Neuronal stem cell (in vitro differentiated cells): Measurements from ENCODE around the gene PTMA.

Experiments
- DNase-seq: peaks from one replicate; pipeline ENCODE4 v3.0.0-alpha.2; 2013; ENCODE audit warnings: low spot score
- H2AFZ ChIP-seq: one replicate; pipeline ENCODE4 v1.6.1; 2013; ENCODE audit warnings: mild to moderate bottlenecking, low read length, inconsistent platforms
- H2AK5ac ChIP-seq: 2 replicates; pipeline ENCODE4 v1.6.1; 2013; ENCODE audit warnings: low read depth, mild to moderate bottlenecking, inconsistent platforms, low read length, moderate library complexity, mixed read lengths
- H2BK120ac ChIP-seq: 2 replicates; pipeline ENCODE4 v1.6.1; 2013; ENCODE audit warnings: low read depth, mild to moderate bottlenecking, inconsistent platforms, low read length, moderate library complexity, mixed read lengths
- H2BK12ac ChIP-seq: one replicate; pipeline ENCODE4 v1.6.1; 2013; ENCODE audit warnings: low read length, inconsistent platforms
- H2BK15ac ChIP-seq: 2 replicates; pipeline ENCODE4 v1.6.1; 2013; ENCODE audit warnings: mild to moderate bottlenecking, low read length, inconsistent platforms, mixed read lengths
- H2BK5ac ChIP-seq: one replicate; pipeline ENCODE4 v1.6.1; 2013; ENCODE audit warnings: inconsistent platforms, mild to moderate bottlenecking, low read length, moderate library complexity
- H3K14ac ChIP-seq: one replicate; pipeline ENCODE4 v1.6.1; 2013; ENCODE audit warnings: low read length, inconsistent platforms
- H3K18ac ChIP-seq: 2 replicates; pipeline ENCODE4 v1.6.1; 2013; ENCODE audit warnings: low read length, inconsistent platforms
- H3K23ac ChIP-seq: 2 replicates; pipeline ENCODE4 v1.6.1; 2013; ENCODE audit warnings: low read depth, mild to moderate bottlenecking, mixed read lengths, low read length, inconsistent platforms; ENCODE audit not compliant: poor library complexity
- H3K27ac ChIP-seq: replicated peaks from 3 replicates; pipeline ENCODE4 v1.5.1; 2013; ENCODE audit warnings: low read length, inconsistent platforms
- H3K27me3 ChIP-seq, 3 experiments: 2 replicates each; pipeline ENCODE4 v1.6.1; 2013; ENCODE audit warnings: low read length in 3 of 3, mild to moderate bottlenecking in 2 of 3, inconsistent platforms in 1 of 3, low read depth in 1 of 3, mixed read lengths in 1 of 3, moderate library complexity in 1 of 3; ENCODE audit not compliant: control insufficient read depth in 3 of 3, insufficient read depth in 3 of 3
- H3K36me3 ChIP-seq, 2 donors: replicated peaks in 1 of 2; 2 replicates each; pipeline ENCODE4 v1.6.1; 2013; ENCODE audit warnings: low read length in 2 of 2; ENCODE audit not compliant: control insufficient read depth in 2 of 2, insufficient read depth in 2 of 2
- H3K4ac ChIP-seq: 2 replicates; pipeline ENCODE4 v1.6.1; 2013; ENCODE audit warnings: inconsistent platforms, mild to moderate bottlenecking, low read length, moderate library complexity
- H3K4me1 ChIP-seq, 2 donors: 1 replicate in 1 of 2; 2 replicates in 1 of 2; pipeline ENCODE4 v1.6.1; 2013; ENCODE audit warnings: low read length in 2 of 2, low read depth in 1 of 2; ENCODE audit not compliant: control insufficient read depth in 2 of 2, insufficient read depth in 1 of 2
- H3K4me2 ChIP-seq: one replicate; pipeline ENCODE4 v1.6.1; 2013; ENCODE audit warnings: mild to moderate bottlenecking, low read length, inconsistent platforms; ENCODE audit not compliant: insufficient read depth, poor library complexity, severe bottlenecking
- H3K4me3 ChIP-seq, 2 donors: 2 replicates each; pipeline ENCODE4 v1.5.1; 2013; ENCODE audit warnings: low read length in 2 of 2, mild to moderate bottlenecking in 2 of 2, inconsistent platforms in 1 of 2, moderate library complexity in 1 of 2
- H3K79me1 ChIP-seq: one replicate; pipeline ENCODE4 v1.6.1; 2013; ENCODE audit warnings: low read depth, mild to moderate bottlenecking, inconsistent platforms, low read length, moderate library complexity
- H3K9ac ChIP-seq: one replicate; pipeline ENCODE4 v1.6.1; 2013; ENCODE audit warnings: mild to moderate bottlenecking, low read depth, low read length, inconsistent platforms; ENCODE audit not compliant: poor library complexity
- H3K9me3 ChIP-seq, 2 donors: replicated peaks in 1 of 2; 2 replicates each; pipeline versions ENCODE3 to v1.6.1; 2013; ENCODE audit warnings: low read length in 2 of 2, mild to moderate bottlenecking in 2 of 2, inconsistent platforms in 1 of 2, low read depth in 1 of 2, mixed read lengths in 1 of 2, moderate library complexity in 1 of 2; ENCODE audit not compliant: control insufficient read depth in 2 of 2, insufficient read depth in 1 of 2
- H4K8ac ChIP-seq: one replicate; pipeline ENCODE4 v1.6.1; 2013; ENCODE audit warnings: low read depth, mild to moderate bottlenecking, inconsistent platforms, low read length, moderate library complexity
- H4K91ac ChIP-seq: one replicate; pipeline ENCODE4 v1.6.1; 2013; ENCODE audit warnings: low read length, low read depth, mild to moderate bottlenecking, inconsistent platforms; ENCODE audit not compliant: poor library complexity
- WGBS, 2 donors: extraction: QIAGEN DNeasy Blood & Tissue Kit; methylation state at CpG; one replicate each; pipeline ENCODE4 v1.1.7; 2013; ENCODE audit warnings: missing lambda C conversion rate in 2 of 2, mixed read lengths in 1 of 2; ENCODE audit not compliant: insufficient read length in 2 of 2, insufficient replicate concordance in 1 of 2; ENCODE audit errors: extremely low coverage in 2 of 2; 5-methylcytosine and 5-hydroxymethylcytosine counted together

The PTMA gene

GRCh38 chr2:231662028-231662810, 46.1 kb upstream of the PTMA start:
- H2BK15ac ChIP-seq: peak overlapping the region; percentile 99
- H3K9me3 ChIP-seq: peaks cover 6 to 10% of the 10 kb centered on the region in 2 donors
- peak overlapping the region; percentile 98 for H3K18ac ChIP-seq
- peak overlapping the region; percentile 45 for H3K23ac ChIP-seq
- peak overlapping the region; percentile 99 for H4K8ac ChIP-seq
- peaks cover 0 to 9% (median 0%) of the 10 kb centered on the region in 3 experiments for H3K27me3 ChIP-seq
- WGBS, 2 donors: no CpG with 5 or more reads among the region's 87 CpGs
- H4K91ac ChIP-seq: peak overlapping the region; percentile 100
- H2AK5ac ChIP-seq: peak overlapping the region; percentile 95
- peak overlapping the region; percentile 58 for H3K27ac ChIP-seq
- H2BK12ac ChIP-seq: peak overlapping the region; percentile 33
- H3K14ac ChIP-seq: peak overlapping the region; percentile 49
- H3K4me2 ChIP-seq: peak overlapping the region; percentile 51
- H2BK5ac ChIP-seq: peak overlapping the region; percentile 87
- peak; percentile 94 for DNase-seq
- peaks cover 11 to 21% of the 10 kb centered on the region in 2 donors for H3K4me1 ChIP-seq
- H2AFZ ChIP-seq: no peak overlapping the region
- peaks cover 2% of the 10 kb centered on the region for H3K79me1 ChIP-seq
- peak overlapping the region; percentile 99 for H2BK120ac ChIP-seq
- H3K36me3 ChIP-seq: no peaks in the 10 kb centered on the region
- H3K9ac ChIP-seq: peak overlapping the region; percentile 61
- H3K4me3 ChIP-seq: peak overlapping the region in 1 of 2 donors; percentile 57
- H3K4ac ChIP-seq: peak overlapping the region; percentile 87

- Histone ChIP-seq H3K4me3 (no peak overlapping the region), H3K27me3 (peaks cover 0 to 9% (median 0%) of the 10 kb centered on the region in 3 experiments), H3K14ac (peak overlapping the region; percentile 49), H3K4me1 (peaks cover 11 to 24% of the 10 kb centered on the region in 2 donors), H3K18ac (peak overlapping the region; percentile 98), H2AK5ac (peak overlapping the region; percentile 95), H2BK5ac (peak overlapping the region; percentile 87), H4K8ac (peak overlapping the region; percentile 99), H3K36me3 (no peaks in the 10 kb centered on the region), H2BK120ac (peak overlapping the region; percentile 99), H2BK15ac (peak overlapping the region; percentile 99), H3K4me2 (no peak overlapping the region), H3K23ac (peak overlapping the region; percentile 45), H4K91ac (peak overlapping the region; percentile 100), H3K9me3 (peaks cover 6 to 10% of the 10 kb centered on the region in 2 donors), H3K9ac (no peak overlapping the region), H3K79me1 (peaks cover 2% of the 10 kb centered on the region), H3K27ac (peak overlapping the region; percentile 58), H2BK12ac (peak overlapping the region; percentile 82), H3K4ac (peak overlapping the region; percentile 87), H2AFZ (peak overlapping the region; percentile 12)
- DNase-seq: no peak
- no CpG with 5 or more reads among the region's 34 CpGs for WGBS, 2 donors
Measured at GRCh38 chr2:231662811-231663457, 45.4 kb upstream of the PTMA start.

DNA sequence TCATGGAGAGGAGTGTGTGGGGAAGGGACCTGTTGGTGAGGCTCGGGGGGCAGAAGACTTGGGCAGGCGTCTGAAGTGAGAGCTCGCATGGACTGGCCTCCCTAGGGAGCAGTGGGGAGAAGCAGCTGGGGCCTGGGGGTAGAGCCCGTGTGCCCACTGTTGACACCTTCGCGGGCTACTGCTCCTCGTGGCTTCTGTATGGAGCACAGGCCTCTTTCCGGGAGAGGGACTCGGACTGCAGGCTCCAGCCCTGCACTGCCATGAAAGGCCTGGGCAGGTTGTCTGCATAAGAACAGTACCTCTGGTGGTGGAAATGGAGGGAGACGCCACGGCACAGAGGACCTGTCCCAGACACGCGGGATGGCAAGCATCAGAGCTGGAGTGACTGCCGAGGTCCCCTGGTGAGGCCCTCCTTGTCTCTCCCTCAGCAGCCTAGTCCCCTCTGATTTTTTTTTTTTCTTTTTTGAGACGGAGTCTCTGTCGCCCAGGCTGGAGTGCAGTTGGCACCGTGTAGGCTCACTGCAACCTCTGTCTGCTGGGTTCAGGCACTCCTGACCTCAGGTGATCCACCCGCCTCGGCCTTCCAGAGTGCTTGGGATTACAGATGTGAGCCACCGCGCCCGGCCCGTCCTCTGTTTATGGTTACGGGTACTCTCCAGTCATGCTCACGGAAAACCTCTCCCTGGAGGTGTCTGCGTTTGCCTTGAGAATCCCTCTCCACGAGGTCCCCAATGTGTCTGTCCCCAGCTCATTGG, 44.7 kb upstream of the PTMA start:
- DNase-seq: no peak
- no peak overlapping the region for H4K91ac ChIP-seq
- peaks cover 0 to 9% (median 0%) of the 10 kb centered on the region in 3 experiments for H3K27me3 ChIP-seq
- peak overlapping the region; percentile 80 for H3K18ac ChIP-seq
- no peak overlapping the region for H3K27ac ChIP-seq
- no peak overlapping the region for H3K9ac ChIP-seq
- H2AFZ ChIP-seq: peak overlapping the region; percentile 12
- H2BK120ac ChIP-seq: peak overlapping the region; percentile 95
- H3K36me3 ChIP-seq: no peaks in the 10 kb centered on the region
- no CpG with 5 or more reads among the region's 27 CpGs for WGBS, 2 donors
- H3K9me3 ChIP-seq: peaks cover 6 to 10% of the 10 kb centered on the region in 2 donors
- H3K79me1 ChIP-seq: peaks cover 2% of the 10 kb centered on the region
- peaks cover 11 to 24% of the 10 kb centered on the region in 2 donors for H3K4me1 ChIP-seq
- H2BK5ac ChIP-seq: peak overlapping the region; percentile 76
- H3K4ac ChIP-seq: no peak overlapping the region
- no peak overlapping the region for H3K4me2 ChIP-seq
- peak overlapping the region; percentile 43 for H3K14ac ChIP-seq
- peak overlapping the region; percentile 99 for H2BK15ac ChIP-seq
- H3K23ac ChIP-seq: no peak overlapping the region
- peak overlapping the region; percentile 82 for H2BK12ac ChIP-seq
- H3K4me3 ChIP-seq: no peak overlapping the region
- no peak overlapping the region for H4K8ac ChIP-seq
- H2AK5ac ChIP-seq: peak overlapping the region; percentile 94
